HG02759 (cell line): ENCODE measurements around the gene MTCH1.

ENCODE experiments used
- ATAC-seq: cut with Tn5 transposase; IDR thresholded peaks from one replicate; pipeline ENCODE4 v1.9.1; 2021; ENCODE audit warnings: mild to moderate bottlenecking, moderate library complexity; ENCODE audit not compliant: unreplicated experiment

MTCH1 gene

DNA sequence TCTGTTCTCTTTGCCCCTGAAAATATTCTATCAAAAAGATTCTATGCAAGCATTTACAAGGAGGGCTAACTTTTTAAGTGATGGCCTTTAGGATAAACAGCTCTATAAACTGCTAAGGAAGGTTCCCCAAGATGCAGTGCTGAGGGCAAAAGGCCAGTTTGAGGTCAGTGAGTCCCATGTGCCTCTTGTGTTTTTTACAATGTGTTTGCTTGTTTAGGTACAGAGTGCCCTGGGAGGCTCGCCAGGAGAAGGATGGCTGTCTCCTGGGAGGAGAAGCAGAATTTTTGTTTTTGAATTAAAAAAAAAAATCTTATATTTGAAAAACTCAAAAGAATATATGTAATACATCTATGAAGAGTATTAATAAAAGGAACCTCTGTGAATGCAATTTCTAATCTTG, 12.8 kb downstream of the MTCH1 start:
- no peak for ATAC-seq

DNA sequence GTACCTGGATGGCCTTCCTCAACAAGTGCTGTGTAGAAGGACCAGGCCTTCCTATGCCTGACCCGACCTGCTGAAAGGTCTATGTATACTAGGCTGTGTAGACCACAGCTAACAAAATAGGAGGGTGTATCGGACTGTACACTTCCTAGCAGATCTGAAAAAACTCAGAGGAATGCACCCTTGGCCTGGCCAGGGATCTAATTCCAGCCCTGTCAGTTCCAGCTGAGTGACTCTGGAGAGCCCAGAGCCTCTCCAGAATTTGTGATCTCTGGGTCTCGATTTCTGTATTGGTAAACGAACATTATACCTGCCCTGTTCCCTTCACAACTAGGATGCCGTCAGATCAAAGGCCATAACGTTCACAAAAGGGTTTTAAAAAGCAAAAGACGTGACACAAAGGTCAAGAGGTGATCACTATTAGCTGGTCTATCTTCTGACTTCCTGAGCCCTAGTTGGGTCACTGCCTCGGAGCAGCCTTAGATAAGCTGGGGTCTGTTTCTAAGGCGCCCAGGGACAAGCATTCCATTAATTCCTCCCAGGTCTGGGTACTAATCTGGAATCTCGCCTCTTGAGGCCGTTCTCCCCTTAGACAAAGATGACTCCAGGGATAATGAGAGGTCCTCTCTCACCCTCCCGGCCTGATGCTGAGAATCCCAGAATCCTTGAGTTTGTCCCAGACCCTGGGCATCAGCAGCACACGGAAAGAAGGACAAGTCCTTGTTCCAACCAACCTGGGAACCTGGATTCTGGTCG, 13.9 kb downstream of the MTCH1 start:
- ATAC-seq: no peak

DNA sequence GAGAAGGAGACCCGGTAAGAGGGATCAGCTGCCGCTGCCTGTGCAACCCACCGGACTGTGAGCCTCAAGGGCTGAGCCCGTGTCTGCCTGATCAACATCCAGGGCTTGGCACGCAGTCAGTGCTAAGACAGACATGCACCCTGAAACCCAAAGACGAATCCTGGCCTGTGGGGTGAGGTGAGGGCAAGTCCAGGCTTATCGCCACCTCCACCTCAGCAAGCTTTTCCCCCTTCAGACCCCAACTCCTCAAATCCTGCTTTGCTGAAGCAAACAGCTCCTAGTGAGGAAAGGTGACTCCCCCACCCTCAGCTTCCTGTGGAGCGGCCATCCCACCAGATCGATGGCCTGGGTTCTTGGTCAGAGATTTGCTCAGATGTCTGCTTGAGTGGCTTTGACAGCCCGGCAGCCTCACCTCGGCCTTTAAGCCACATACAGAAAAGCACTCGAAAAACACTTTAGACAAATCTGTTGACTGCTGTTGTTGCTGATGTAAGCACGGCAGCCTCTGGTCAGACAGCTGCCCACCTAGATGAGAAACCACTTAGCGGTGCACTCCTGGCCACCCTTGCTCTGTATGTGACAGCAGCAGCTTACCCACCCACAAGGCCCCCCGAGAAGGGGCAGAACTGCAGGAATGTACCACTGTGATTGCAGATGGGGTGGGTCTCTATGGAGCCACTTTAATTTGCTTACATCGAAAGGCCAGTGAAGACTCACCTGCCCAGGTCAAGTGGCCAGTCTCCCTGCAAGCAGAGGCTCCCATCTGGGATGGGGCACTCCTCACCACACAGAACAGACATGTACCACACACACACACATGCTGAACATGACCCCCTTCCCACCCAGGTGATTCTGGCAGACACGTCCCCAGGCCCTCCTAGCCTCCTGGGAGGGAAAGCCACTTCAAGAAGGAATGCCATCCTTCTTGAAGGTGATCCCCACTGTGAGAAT, 14.8 kb downstream of the MTCH1 start:
- no peak for ATAC-seq

DNA sequence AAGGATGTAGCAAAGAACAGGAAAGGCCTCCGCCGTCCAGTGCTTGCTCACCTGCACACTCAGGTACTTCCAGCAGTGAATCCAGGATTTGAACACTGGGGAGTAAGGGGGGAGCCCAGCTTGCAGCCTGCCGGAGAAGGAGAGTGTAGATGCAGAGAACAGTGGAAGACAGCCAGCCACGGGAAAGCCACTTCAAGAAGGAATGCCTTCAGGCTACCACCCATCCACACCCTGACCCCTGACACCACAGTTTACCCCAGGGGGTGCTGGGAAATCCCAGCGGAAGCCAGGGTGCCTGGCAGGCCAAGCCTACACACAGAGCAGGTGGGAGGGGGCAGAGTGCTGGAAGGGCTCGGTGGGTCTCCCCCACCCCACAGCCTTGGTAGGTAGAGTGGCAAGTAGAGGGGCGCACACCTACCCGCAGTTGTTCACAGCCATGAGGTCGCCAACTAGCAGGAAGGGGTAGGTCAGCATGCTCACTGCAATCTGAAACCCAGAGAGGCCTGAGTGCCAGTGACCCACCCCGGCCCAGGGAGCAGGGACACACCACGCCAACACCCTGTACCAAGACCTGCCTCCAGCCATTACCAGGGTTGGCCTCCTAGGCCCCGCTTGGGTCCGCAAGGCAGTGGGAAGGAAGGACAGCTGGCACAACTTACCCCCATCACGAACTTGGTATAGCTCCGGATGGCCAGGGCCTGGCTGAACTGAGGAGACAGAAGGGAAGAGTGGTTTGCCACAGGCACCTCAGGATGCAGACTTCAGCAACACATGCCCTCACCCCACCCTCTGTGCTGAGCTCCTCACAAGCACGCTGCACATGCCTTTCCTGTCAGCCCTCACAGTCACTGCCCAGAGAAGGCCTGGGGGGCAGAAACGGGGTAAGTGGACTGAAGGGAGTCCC, 15.8 kb downstream of the MTCH1 start:
- no peak for ATAC-seq

DNA sequence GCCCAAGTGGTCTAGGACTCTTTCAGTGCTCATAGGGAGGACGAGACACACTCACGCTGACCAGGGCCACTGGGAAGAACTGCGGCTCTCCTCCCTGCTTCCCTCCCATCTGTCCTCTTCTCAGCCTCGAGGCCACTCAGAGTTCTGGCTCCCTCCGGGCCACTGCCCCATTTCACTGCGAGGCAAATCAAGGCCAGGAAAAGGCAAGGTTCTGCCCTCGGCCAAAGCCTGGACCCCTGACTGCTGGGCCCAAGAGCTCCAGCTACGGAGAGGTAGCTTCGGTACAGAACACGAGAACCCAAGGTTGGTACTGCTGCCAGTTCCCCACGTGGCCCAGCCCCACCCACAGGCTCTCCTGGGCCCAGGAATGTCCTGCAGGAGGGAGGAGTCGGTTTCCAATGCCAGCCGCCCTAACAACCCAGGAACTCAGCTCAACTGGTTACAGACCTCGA, 16.7 kb downstream of the MTCH1 start:
- no peak for ATAC-seq

DNA sequence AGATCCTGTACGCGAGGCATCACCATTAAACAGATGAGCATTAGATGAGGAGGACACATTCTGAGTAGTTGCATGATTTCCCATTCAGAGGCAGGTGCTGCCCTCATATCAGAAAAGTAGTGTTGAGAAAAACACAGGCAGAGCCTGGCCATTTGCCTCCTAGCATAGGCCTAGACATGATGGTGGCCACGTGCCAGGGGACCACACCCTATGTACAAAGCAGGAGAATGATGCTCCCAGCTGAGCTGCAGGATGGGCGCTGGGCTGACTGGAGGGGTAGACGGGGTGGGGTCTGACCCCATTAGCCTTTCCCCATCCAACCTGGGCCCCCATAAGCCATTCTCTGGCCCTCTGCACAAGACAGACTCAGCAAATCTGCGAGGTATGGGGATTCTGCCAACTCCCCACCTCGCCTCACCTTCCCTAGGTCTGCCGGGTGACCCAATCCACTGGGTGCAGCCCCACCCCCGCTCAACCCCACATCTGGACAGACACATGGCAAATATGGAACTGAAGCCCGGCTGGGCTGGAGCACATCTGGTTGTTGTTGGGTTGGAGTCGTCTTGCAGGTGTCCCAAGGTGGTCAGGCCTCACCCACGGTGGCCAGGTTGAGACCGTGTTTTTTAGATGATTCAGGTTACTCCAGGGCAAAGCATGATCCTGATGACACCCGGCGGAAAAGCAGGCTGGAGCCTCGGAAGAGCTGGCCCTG, 17.6 kb downstream of the MTCH1 start:
- no peak for ATAC-seq

DNA sequence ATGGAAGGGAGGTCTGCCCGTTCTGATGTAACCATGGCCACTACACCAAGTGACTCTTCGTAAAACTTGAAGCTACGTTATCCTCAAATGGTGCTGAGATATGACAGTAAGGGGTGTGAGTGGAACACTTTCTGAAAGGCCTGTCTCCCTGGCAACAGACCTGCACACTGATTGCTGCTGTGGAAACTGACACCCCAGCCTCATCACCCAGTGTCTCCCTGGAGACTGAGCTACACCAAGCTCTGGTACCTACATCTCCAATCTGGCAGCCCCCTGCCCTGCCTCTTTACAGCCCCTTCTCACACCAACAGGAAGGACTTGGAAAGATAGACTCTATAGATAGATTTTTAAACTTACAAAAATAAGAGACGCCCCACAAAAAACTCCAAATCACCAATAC, 18.2 kb downstream of the MTCH1 start:
- no peak for ATAC-seq

DNA sequence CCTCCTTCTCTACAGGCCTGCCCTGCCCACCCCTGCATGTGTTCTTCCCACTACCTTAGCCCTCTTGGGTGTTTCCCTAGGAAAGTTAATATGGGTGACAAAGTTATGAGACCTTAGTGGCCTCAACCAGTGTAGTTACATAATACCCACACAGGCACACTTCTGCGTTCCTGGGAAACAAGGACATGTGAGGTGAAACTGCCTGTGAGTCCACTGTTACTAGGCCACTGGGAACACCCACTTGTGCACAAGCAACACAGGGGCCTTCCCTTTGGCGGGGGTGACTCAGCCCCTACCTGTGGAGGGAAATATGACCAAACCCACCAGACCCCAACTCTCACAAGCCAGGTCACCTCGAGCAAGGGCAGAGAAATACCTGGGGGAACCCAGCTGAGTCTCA, 18.7 kb downstream of the MTCH1 start:
- no peak for ATAC-seq

DNA sequence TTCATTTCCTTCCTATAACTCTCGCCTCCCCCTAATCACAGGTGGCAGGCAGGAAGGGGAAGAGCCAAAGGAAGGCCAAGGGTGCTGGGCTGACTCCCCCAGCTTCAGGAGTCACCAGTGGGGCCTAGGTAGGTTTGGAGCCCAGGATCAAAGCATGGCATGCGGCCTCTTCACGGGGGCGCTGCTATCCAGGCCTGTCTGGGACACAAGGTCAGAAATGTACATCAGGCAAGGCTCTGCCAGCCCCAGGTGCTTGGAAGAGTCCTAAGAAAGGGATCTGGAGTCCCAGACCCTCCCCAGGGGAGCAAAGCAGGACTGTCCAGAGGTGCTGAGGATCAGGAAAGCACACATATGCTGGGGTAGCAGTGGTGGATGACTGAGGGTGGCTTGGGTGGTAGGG, 21.1 kb downstream of the MTCH1 start:
- ATAC-seq: no peak

DNA sequence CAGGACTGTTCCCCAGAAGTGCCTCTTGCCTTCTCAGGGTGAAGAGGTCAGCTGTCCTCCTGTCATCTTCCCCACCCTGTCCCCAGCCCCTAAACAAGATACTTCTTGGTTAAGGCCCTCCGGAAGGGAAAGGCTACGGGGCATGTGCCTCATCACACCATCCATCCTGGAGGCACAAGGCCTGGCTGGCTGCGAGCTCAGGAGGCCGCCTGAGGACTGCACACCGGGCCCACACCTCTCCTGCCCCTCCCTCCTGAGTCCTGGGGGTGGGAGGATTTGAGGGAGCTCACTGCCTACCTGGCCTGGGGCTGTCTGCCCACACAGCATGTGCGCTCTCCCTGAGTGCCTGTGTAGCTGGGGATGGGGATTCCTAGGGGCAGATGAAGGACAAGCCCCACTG, 21.6 kb downstream of the MTCH1 start:
- no peak for ATAC-seq

DNA sequence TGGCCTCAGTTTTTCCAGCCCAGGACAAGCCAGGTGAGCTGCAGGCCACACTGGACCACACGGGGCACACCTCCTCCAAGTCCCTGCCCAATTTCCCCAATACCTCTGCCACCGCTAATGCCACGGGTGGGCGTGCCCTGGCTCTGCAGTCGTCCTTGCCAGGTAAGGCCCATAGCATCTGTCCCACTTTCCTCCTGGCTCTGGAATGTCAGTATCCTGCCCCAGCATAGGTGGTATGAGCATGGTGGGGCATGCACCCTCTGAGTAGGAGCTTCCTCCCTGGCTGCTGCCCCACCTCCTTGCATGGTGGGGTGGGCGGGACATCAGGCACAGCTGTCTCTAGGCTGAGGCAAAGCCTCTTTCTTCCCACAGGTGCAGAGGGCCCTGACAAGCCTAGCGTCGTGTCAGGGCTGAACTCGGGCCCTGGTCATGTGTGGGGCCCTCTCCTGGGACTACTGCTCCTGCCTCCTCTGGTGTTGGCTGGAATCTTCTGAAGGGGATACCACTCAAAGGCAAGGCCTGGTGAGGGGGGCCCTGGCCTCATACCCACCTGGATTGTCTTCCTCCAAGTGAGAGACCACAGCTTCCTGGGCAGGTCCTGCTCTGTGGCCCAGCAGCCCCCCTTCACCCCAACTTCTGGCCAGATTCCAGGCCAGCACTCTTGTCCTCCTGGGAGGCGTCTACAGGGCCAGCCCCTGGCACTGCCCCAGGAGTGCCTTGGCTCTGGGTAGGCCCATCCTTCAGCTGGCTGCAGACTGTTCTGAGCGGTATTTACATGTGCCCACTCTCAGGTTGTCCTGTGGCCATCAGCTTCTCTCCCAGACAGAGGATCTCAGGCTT, 22.3 kb downstream of the MTCH1 start:
- ATAC-seq: peak; percentile 66

DNA sequence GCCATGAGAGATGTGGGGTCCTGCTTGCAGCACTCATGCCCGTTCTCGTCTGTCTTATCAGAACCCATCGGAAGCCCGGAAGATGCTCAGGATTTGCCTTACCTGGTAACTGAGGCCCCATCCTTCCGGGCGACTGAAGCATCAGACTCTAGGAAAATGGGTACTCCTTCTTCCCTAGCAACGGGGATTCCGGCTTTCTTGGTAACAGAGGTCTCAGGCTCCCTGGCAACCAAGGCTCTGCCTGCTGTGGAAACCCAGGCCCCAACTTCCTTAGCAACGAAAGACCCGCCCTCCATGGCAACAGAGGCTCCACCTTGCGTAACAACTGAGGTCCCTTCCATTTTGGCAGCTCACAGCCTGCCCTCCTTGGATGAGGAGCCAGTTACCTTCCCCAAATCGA, 23.1 kb downstream of the MTCH1 start:
- ATAC-seq: no peak

DNA sequence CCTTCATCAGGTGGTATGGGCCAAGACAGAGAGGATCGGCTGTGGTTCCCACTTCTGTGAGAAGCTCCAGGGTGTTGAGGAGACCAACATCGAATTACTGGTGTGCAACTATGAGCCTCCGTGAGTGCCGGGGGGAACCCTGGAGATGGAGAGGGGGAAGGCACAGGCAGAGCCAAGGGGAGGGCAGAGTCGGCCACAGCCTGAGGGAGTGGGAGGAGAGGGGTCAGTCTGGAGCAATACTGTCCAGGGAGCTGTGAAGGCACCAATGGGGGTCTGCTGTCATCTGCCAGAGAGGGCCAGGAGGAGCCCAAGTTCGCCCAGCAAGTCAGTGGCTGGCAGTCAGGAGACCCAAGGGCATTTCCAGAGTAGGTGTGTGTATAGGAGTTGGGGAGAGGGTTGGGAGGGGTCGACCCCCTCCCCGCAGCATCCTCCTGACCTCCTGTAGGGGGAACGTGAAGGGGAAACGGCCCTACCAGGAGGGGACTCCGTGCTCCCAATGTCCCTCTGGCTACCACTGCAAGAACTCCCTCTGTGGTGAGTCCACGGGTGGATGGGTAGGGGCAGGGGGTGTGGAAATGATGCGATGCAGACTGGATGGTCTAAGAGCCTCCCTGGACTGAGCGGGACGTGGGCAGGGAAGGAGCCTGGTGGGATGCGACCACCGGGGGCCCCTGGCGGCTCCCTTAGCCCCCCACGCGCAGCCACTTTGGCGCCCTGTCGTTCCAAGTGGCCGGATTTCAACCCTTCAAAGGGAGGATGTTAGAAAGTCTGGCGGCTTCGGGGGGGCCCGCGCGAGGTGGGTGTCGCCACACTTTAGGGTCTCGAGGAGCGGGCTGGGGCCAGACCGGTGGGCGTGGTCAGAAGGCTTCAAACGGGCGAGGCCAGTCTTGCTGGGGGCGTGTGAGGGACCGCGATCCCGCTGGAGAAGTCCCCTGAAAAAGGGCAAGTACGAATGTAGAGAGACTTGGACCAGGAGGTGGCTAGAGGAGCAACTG, 24.3 kb downstream of the MTCH1 start:
- ATAC-seq: no peak

DNA sequence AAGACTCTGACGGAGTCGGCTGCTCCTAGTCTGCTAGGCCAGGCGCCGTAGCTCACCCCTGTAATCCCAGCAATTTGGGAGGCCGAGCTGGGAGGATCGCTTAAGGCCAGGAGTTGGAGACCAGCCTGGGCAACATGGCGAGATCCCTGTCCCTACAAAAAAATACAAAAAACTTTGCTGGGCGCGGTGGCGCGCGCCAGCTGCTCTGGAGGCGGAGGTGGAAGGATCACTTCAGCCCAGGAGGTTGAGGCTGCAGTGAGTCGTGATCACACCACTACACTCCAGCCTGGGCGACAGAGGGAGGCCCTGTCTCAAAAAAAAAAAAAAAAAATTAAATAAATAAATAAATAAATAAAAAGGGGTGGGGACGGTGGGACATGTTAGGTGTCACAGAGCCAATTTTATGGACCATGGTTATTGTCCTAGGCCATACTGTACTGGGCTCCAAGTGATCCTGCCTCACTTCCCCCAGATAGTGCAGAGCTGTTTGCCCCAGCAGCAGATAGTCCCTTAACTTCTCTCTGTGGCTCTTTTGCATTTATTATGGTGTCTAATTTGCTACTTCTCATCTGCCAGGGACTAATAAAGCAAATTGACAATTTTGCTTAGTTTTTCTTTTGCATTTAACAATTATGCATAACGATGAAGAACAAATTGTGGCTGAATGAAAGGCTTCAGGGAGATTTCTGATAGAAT, 26.3 kb downstream of the MTCH1 start:
- ATAC-seq: no peak

DNA sequence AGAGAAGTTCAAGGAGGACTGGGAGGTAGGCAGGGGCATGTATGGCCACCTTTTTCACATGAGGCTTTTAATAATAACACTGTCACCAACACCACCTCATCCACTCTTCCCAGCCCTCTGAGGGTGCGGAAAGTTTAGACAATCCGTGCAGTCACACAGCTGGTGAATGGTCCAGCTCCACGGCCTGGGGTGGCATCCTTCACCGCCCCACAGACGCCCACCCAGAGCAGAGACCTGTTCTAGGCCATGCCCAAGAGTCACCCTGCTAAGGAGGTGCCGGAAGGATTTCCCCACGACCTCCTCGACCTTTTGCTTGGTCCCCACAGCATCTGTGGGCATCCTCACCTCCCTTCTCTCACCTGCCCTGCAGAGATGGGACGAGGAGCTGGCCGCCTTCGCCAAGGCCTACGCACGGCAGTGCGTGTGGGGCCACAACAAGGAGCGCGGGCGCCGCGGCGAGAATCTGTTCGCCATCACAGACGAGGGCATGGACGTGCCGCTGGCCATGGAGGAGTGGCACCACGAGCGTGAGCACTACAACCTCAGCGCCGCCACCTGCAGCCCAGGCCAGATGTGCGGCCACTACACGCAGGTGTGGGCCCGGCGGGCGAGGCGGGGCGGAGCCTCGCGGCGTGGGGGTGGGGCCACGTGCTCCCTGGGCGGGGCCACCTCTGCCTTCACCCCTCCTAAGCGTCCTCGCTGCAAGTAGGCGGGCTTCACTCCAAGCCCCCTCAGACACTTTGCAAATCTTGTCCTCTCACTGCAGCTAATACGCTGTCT, 27.0 kb downstream of the MTCH1 start:
- no peak for ATAC-seq

DNA sequence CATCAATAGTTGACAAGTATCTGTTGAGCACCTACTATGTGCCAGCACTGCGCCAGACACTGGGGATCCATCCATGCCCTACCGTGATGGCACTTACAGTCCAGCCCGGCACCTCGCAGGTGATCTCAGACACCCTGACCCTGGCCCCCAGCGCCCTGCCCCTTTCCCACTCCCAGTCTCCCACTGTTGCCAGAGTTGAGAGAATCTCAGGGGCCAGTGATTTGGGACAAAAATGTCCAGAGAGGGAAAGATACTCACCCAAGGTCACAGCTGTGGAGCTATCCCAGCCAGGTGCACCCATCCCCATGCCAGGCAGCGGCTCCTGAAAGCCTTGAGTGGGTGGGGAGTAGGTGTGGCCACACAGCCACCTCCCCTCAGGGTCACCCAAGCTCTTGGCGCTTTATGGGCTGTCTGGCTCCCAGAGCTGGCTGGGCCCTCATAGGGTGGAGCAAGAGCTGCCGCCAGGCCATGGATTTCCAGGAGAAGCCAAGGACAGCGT, 28.2 kb downstream of the MTCH1 start:
- no peak for ATAC-seq

DNA sequence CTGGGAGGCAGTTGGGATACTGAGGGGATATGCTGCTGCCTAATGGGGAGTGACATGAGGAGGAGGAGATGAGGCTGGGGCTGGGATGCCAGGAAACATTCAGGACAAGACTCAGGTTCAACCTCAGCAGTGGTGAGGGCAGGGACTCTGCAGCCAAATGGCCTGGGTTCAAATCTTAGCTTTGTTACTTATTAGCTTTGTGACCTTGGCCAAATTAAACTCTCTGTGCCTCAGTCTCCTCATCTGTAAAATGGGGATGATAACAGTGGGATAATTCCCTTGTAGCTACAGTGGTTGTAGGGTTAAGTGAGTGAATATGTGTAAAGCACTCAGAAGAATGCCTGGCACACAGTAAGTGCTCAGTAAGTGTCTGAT, 29.6 kb downstream of the MTCH1 start:
- no peak for ATAC-seq
